ENCODE data around the gene DYNC1LI2. TPM values are rescaled to one million over a fixed set of nuclear protein-coding genes. Genes with fewer than 3 reads are reported as not detected.
A peak's percentile ranks its signal among the peaks of the same experiment; 100 is the strongest.

DYNC1LI2 gene
- total and polyA plus RNA-seq, 9 of the 15 experiments (the other 6 are each of a cell fraction or from before 2014, with no cell fraction given) = 5.1 to 48.9 (median 38.2) TPM

DNA sequence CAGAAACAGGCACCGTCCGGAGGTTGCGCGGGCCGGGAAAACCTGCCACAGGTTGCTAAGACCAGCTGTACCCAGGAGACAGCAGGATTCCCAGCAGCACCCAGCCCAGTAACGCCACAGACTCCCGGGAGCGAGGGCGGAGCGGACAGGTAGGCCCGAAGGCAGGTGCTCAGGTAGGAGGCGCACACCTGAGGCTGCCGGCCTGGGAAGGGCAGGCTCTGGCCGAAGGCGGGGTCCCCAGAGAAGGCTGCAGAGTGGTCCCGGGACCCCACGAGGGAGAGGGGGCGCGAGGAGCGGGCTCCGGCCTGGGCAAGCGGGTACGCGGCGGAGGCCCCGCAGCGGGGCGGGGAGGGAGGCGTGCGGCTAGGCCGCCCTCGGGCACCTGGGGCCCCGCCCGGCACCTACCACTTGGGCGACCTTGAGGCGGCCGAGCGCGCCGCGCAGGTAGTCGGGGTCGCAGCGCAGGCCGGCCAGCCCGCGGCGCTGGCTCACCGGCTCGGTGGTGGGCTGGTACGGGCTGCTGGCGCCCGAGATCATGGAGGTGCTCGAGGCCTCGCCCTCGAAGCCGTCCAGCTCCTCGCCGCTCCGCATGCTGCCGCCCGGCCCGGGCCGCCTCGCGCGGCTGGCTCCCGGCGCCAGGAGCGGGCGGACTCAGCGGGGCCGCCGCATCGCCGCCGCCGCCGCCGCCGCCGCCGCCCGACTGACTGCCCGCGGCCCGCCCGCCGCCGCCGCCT, 55.3 kb downstream of the DYNC1LI2 start:
- peak; percentile 62 for ATAC-seq
- H3K27me3 ChIP-seq (ENCODE audit: control insufficient read depth in 2 of 2, insufficient read depth in 2 of 2, low read length in 2 of 2) = no peaks in the 10 kb centered on the region
- H3K9ac ChIP-seq (ENCODE audit: insufficient read depth in 1 of 2, low read depth in 2 of 2, low read length in 2 of 2) = peak overlapping the region; percentile 76 to 100
- H4K20me1 ChIP-seq (replicated peaks; ENCODE audit: control insufficient read depth, insufficient read depth, low read length) = peaks cover 6% of the 10 kb centered on the region; the same call in 1 of the 2 replicates
- peak overlapping the region; percentile 83 for H3K4me3 ChIP-seq
- peaks cover 29% of the 10 kb centered on the region for H3K79me2 ChIP-seq (ENCODE audit: control insufficient read depth, insufficient read depth, low read length)
- no TSS peak for BruUV-seq (replicated peaks)
- peaks cover 19 to 25% of the 10 kb centered on the region in 2 experiments for H3K4me1 ChIP-seq (replicated peaks in 1 of 2; ENCODE audit: control insufficient read depth in 2 of 2, insufficient read depth in 2 of 2, low read length in 2 of 2)
- H3K9me1 ChIP-seq (ENCODE audit: control insufficient read depth, insufficient read depth, low read length) = no peaks in the 10 kb centered on the region
- ChIA-PET CTCF (ENCODE audit: low intra/inter-chr PET ratio) (no interaction called here), POLR2A (interaction anchor here (0.6 to 1.6 kb wide), 10 partner anchors 10 to 133 kb away, joined by 3 to 5 read pairs (median 3); no protein-coding TSS in a partner anchor)
- DNase-seq (ENCODE audit: extremely low read depth in 1 of 4, low spot score in 3 of 4) = peak; percentile 53 to 75 (median 65)
- in situ Hi-C loops (cut with MboI) = no loop called here
- H3K36me3 ChIP-seq (ENCODE audit: control insufficient read depth, insufficient read depth, low read length) = peaks cover 5% of the 10 kb centered on the region; the same call in 1 of the 3 replicates
- peak overlapping the region; percentile 87 for H3K4me2 ChIP-seq (ENCODE audit: insufficient read depth, low read length)
- H3K27ac ChIP-seq (ENCODE audit: extremely low read depth, low read depth, low read length) = peak overlapping the region; percentile 76
- intact Hi-C loops (cut with micrococcal nuclease) = loop anchor here (5.0 kb wide), 1 partner anchor 79 kb away; no protein-coding TSS in a partner anchor
- WGBS (ENCODE audit: insufficient coverage, low coverage, missing lambda C conversion rate) = 5% methylated on average over 59 of the region's 91 CpGs
- FAIRE-seq = no peak
- H3K9me3 ChIP-seq (replicated peaks; ENCODE audit: control insufficient read depth, insufficient read depth, low read depth, low read length) = no peaks in the 10 kb centered on the region
- peak overlapping the region; percentile 89 for H2AFZ ChIP-seq (ENCODE audit: low read depth, low read length)
- TF ChIP-seq GATAD2B (IDR thresholded peaks at IDR 0.05; ENCODE audit: borderline replicate concordance) (peak; percentile 41; the same call in 1 of the 2 replicates), HDAC8 (tag; IDR thresholded peaks at IDR 0.05) (0 out of 2 replicates have a peak, but pooled peaks have one; percentile 19), NONO (IDR thresholded peaks at IDR 0.05; ENCODE audit: low read depth in 2 of 2, low read length in 1 of 2) (peak in 1 of 2 experiments; percentile 53; a peak in 2 of 4 replicates), ZNF282 (CRISPR knock-in tag; IDR thresholded peaks at IDR 0.05) (0 out of 2 replicates have a peak, but pooled peaks have one; percentile 30), ZNF431 (CRISPR knock-in tag; IDR thresholded peaks at IDR 0.05) (peak; percentile 42; the same call in 1 of the 2 replicates), ZEB2 (IDR thresholded peaks at IDR 0.05) (peak; percentile 88), ZC3H4 (CRISPR knock-in tag; IDR thresholded peaks at IDR 0.05; ENCODE audit: borderline replicate concordance) (0 out of 2 replicates have a peak, but pooled peaks have one; percentile 43), SIN3A (IDR thresholded peaks at IDR 0.05; ENCODE audit: borderline replicate concordance in 2 of 2, control insufficient read depth in 1 of 2, low read depth in 2 of 2, low read length in 2 of 2) (peak in 1 of 2 experiments; percentile 16; a peak in 1 of 4 replicates), ZNF263 (CRISPR knock-in tag; IDR thresholded peaks at IDR 0.05; ENCODE audit: borderline replicate concordance) (peak; percentile 39; the same call in 1 of the 2 replicates), ERF (CRISPR knock-in tag; IDR thresholded peaks at IDR 0.05) (peak; percentile 77; the same call in 1 of the 2 replicates), ZBTB1 (CRISPR knock-in tag; IDR thresholded peaks at IDR 0.05; ENCODE audit: borderline replicate concordance, low read depth) (peak; percentile 15; the same call in 1 of the 2 replicates), ZFX (CRISPR knock-in tag; IDR thresholded peaks at IDR 0.05) (peak; percentile 79), KAT7 (CRISPR knock-in tag; IDR thresholded peaks at IDR 0.05; ENCODE audit: borderline replicate concordance) (no peak), ZBTB17 (CRISPR knock-in tag; IDR thresholded peaks at IDR 0.05) (peak; percentile 72; the same call in 1 of the 2 replicates), HMGN3 (IDR thresholded peaks at IDR 0.05; ENCODE audit: borderline replicate concordance, extremely low read depth, insufficient read length, low read depth, low read length) (peak; percentile 16)
- TF ChIP-seq, protein P1, sequence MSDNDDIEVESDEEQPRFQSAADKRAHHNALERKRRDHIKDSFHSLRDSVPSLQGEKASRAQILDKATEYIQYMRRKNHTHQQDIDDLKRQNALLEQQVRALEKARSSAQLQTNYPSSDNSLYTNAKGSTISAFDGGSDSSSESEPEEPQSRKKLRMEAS (CRISPR knock-in tag; IDR thresholded peaks at IDR 0.05) = no peak; the same call in none of the 2 replicates
- TF ChIP-seq, protein P2, sequence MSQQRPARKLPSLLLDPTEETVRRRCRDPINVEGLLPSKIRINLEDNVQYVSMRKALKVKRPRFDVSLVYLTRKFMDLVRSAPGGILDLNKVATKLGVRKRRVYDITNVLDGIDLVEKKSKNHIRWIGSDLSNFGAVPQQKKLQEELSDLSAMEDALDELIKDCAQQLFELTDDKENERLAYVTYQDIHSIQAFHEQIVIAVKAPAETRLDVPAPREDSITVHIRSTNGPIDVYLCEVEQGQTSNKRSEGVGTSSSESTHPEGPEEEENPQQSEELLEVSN (IDR thresholded peaks at IDR 0.05; ENCODE audit: borderline replicate concordance in 1 of 2, extremely low read depth in 1 of 2, insufficient read depth in 1 of 2, insufficient read length in 1 of 2, low read depth in 1 of 2, low read length in 1 of 2, poor library complexity in 1 of 2, severe bottlenecking in 1 of 2) = peak; percentile 77 to 92

Data from K562 (cell line).